ENCODE measurements around the gene PATZ1. TPM values are rescaled to one million over a fixed set of nuclear protein-coding genes. Genes with fewer than 3 reads are reported as not detected.

The PATZ1 gene
- total RNA-seq, 1 experiment from 2014 or later = 23.4 TPM

DNA sequence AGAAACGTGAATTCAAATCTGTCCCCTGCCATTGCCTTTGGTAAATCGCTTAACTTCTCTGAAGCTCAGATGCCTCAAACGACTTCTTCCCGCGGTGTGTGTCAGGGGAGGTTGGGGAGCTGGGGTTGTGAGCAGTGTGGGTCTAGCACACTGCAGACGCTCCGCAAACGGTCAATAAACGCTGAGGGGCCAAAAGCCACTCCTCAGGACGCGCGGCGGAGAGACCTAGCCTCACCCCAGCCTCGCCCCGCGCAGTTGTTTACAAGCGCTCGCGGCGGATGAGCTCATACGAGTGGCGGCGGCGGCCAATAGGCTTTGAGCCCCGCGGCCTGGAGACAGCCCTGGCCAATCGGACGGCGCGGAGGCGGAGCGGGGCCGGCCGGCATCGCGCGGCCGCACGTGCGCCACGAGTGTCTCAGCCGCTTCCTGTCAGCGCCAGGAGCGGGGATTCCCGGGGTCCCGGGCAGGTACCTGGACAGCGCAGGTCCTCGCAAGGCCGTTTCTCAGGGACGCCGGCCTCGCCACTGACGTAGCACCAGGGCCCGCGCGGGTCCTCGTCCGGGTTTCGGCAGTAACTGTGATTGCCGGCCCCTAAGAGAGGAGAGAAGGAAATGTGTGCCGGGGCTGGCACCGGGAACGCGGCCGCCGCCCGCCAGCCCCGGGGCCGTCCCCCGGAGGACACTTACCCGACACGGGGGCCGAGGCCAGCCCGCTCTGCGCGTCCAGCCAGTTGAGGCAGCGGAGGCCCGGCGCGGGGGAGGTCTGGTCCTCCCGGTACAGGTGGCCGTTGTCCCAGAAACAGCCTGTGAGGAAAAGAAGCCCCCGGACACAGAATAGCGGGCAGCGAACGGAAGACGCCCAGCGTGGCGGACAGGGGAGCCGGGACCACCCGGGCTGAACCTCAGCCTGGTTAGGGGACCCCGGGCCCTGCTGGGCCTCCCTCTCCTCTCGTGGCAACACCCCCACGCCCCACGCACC lies 55.4 kb downstream of the PATZ1 start:
- in situ Hi-C loops (cut with HindIII; ENCODE audit: low pct_unique_long_range_greater_than_20kb, low sequenced_read_pairs) = no loop called here
- peak; percentile 80 for DNase-seq (ENCODE audit: low read depth, low spot score)

DNA sequence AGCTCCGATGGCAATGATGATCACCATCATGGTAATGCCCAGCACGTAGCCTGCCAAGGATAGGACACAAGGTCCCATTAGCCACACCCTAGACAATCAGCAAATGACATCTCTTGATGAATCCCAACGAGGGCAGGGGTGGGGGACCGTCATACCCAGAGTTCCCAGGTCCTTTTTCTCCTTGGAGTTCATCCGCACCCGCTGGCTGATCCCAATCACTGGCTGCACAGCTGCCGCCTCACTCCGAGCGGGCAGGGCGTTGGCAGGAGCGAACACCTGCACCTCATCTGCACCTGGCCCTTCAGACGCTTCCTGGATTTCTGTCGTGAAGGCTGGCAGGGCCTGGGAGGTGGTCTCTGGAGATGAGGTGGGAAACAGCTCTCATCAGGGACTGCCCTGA lies 56.8 kb downstream of the PATZ1 start:
- no peak for DNase-seq (ENCODE audit: low read depth, low spot score)
- in situ Hi-C loops (cut with HindIII; ENCODE audit: low pct_unique_long_range_greater_than_20kb, low sequenced_read_pairs) = no loop called here

DNA sequence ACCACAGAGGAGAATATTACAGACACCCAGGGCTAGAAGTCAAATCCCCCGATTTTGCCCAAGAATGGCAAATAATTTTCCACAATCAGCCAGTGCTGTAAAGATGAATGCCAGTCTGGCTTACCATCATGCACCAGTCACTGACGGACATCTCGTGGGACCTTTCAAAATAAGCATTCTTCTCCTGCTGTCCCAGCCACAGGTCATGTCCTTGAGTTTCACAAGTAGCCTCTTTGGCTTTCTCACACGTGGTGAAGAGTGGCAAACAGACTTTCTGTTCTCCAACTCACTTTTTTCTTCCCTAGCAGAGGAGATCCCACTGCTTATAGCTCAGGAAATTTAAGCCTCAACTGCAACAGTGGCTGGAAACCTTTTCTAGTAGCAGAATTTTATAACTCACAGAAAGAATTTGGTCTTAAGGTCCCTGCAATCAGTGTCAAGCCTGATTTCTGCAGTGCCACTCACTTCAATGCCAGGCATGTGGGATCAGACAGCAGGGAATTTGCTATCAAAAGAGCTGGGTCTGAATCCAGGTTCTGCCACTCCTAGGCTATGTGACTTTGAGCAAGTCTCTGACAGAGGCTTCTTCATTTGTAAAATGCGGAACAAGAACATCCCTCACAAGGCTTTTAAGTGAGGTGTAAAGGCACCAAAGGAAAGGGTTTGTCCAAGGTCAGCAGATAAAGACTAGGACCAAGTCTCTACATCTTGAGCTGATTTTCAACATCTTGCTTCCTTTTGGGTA lies 57.5 kb downstream of the PATZ1 start:
- DNase-seq (ENCODE audit: low read depth, low spot score) = no peak
- in situ Hi-C loops (cut with HindIII; ENCODE audit: low pct_unique_long_range_greater_than_20kb, low sequenced_read_pairs) = no loop called here

DNA sequence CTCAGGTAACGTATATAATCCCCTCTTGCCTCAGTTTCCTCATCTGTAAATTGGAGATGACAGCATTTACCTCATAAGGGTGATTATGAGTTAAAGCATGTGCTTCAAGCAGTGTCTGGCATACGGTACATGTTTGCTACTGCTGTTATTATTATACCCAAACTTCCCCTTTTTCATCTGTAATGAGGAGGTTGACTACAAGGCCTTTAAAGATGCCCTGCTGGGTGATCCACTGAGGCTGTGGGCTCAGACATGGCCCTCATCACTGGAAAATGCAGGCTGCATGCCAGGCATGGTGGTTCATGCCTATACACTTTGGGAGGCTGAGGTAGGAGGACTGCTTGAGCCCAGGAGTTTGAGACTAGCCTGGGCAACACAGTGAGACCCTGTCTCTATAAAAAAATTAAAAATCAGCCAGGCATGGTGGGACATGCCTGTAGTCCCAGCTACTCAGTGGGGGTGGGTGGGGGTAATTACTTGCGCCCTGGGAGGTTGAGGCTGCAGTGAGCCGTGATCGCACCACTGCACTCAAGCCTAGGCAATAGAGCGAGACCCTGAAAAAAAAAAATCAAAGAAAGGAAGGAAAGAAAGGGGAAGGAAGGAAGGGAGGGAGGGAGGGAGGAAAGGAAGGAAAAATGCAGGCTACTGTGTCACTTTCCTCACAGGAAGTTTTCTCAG lies 58.2 kb downstream of the PATZ1 start:
- in situ Hi-C loops (cut with HindIII; ENCODE audit: low pct_unique_long_range_greater_than_20kb, low sequenced_read_pairs) = no loop called here
- DNase-seq (ENCODE audit: low read depth, low spot score) = no peak

DNA sequence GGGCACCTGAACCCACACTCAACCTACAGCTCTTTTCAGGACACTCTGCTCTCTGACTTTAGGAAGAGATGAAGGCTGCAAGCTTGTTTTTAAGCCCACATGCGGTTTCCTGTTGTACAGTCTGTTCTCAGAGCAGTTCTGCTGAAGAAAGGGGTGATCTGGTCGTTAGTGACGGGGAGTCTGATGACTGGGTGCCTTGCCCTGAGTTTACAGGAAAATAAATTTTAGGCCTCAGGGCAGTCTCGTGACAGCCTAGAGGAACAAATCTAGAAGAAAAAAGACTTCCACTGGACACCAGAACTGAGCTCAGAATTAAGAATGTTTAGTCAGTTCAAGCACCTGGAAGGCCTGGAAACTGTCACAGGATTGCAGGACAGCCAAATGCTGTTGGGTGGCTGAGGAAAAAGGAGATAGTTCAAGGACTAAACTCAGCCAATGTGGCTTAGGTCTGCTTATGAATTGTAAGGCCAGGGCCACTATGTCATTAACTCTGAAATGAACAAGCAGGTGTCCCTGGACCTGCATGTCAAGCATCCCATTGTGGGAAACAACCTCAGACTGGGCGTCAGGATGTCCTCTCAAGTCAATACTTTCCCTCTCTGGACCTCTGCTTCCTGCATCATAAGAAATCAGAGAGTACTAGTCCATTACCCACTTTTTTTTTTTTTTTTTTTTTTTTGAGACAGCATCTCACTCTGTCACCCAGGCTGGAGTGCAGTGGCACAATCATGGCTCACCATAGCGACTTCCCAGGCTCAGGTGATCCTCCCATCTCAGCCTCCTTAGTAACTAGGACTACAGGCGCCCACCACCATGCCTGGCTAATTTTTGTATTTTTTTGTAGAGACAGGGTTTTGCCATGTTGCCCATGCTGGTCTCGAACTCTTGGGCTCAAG lies 59.5 kb downstream of the PATZ1 start:
- in situ Hi-C loops (cut with HindIII; ENCODE audit: low pct_unique_long_range_greater_than_20kb, low sequenced_read_pairs) = no loop called here

DNA sequence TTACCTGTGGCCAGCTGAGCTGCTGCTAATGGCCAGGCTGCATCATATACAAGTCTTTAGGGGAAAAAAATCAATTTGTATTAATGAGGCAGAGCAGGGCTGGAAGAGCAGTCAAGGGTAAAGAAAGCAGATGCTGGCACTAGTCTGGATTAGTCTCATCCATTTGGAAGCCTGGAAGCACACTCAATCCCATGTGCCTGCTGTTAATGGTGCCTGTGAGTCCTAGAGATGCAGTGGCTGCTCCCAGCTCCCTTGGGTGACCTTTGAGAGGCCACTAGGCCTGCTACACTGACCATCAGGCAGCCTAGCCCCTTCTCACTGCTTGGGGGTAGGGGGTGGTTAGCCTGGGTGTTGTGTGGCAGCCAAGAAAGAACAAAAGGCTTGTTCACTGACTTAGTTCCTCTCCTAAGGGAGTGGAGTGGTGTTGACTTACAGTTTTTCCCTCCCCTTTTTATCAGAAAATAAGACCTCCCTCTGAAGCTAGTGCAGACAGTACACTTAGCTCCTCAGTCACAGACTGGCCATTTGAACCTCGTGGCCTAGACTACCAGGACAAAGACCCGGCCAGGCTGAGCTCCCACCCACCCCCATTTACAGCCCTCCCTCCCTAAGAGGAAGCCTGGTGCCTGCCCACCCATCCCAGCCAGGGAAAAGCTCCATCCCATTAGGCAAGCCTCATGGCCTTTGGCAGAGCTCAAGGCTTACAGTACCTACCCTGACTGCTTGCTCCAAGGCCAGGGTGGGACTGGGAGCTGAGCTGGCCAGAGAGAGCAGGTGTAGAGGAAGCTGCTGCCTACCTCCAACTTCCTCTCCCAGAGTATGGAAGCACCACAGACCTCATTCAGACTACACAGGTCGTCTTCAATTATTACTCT lies 61.6 kb downstream of the PATZ1 start:
- in situ Hi-C loops (cut with HindIII; ENCODE audit: low pct_unique_long_range_greater_than_20kb, low sequenced_read_pairs) = no loop called here
- peak; percentile 41 for DNase-seq (ENCODE audit: low read depth, low spot score)

More for the DNA sequence above, 59.5 kb downstream of the PATZ1 start:
- no peak for DNase-seq (ENCODE audit: low read depth, low spot score)

DNA sequence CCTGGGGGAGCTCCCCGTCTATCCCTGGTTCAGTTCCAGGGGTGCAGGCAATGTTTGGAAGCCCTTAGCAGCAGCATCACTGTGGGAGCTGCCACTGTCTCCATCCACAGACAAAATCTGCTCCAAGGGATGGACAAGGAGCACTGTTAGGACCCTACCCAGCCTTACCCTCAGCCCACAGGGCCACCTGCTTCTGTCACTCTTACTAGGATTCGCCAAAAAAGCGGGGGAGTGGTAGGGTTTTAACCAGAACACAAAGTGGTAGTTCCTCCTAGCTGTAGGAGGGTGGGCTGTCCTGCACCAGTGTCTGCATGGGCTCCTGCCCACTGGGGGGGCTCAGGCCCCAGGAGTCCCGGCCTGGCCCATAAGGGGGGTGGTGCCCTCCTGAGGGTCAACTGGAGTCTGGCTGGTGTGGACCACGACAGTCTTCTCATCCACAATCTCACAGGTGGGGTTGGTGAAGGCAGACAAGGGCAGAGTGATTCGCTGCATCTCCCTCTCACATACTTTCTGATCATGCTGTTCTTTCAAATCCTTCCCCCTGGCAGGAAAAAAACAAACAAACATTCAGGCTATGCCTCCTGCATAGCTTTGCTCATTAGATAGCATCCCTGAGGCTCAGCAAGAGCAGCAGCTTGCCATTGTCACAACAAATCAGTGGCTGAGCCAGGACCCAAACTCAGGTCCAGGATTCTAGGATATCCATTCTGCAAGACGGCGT lies 63.2 kb downstream of the PATZ1 start:
- in situ Hi-C loops (cut with HindIII; ENCODE audit: low pct_unique_long_range_greater_than_20kb, low sequenced_read_pairs) = no loop called here
- no peak for DNase-seq (ENCODE audit: low read depth, low spot score)

DNA sequence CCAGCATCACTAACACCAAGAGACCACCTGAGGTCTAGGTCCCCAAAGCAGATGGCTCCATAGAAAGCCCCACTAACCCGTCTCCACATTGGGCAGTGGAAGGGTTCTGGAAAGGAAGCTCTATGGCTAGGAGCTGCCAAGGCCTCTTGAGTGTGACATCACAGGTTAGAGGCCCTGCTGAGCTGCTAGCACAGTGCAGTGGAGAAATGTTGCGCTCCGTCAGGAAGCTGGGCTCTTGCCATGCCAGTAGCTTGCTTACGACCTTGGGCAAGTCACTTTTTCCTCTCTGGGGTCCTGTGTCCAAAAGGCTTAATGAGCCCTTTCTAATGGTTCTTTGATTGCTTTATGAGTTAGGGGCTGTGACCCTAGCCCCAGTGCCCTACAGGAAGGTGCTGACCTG lies 64.4 kb downstream of the PATZ1 start:
- in situ Hi-C loops (cut with HindIII; ENCODE audit: low pct_unique_long_range_greater_than_20kb, low sequenced_read_pairs) = no loop called here
- no peak for DNase-seq (ENCODE audit: low read depth, low spot score)

DNA sequence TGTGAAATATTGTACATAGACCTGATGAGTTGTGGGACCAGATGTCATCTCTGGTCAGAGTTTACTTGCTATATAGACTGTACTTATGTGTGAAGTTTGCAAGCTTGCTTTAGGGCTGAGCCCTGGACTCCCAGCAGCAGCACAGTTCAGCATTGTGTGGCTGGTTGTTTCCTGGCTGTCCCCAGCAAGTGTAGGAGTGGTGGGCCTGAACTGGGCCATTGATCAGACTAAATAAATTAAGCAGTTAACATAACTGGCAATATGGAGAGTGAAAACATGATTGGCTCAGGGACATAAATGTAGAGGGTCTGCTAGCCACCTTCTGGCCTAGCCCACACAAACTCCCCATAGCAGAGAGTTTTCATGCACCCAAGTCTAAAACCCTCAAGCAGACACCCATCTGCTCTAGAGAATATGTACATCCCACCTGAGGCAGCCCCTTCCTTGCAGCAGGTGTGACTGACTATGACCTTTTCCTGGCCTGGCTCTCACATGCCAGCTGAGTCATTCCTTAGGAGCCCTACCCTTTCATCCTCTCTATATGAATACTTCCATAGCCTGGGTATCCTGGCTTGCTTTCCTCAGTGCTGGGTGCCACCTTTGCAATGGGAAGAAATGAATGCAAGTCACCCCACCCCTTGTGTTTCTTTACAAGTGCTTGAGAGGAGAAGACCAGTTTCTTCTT lies 66.2 kb downstream of the PATZ1 start:
- DNase-seq (ENCODE audit: low read depth, low spot score) = no peak
- in situ Hi-C loops (cut with HindIII; ENCODE audit: low pct_unique_long_range_greater_than_20kb, low sequenced_read_pairs) = no loop called here

DNA sequence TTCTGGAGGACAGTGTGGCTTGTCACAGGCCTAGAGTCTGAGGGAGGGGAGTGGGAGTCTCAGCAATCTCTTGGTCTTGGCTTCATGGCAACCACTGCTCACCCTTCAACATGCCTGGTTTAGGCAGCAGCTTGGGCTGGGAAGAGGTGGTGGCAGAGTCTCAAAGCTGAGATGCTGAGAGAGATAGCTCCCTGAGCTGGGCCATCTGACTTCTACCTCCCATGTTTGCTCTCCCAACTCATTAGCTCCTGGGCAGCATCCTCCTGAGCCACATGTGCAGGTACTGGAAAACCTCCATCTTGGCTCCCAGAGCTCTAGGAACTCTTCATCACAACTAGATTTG lies 66.8 kb downstream of the PATZ1 start:
- in situ Hi-C loops (cut with HindIII; ENCODE audit: low pct_unique_long_range_greater_than_20kb, low sequenced_read_pairs) = no loop called here

DNA sequence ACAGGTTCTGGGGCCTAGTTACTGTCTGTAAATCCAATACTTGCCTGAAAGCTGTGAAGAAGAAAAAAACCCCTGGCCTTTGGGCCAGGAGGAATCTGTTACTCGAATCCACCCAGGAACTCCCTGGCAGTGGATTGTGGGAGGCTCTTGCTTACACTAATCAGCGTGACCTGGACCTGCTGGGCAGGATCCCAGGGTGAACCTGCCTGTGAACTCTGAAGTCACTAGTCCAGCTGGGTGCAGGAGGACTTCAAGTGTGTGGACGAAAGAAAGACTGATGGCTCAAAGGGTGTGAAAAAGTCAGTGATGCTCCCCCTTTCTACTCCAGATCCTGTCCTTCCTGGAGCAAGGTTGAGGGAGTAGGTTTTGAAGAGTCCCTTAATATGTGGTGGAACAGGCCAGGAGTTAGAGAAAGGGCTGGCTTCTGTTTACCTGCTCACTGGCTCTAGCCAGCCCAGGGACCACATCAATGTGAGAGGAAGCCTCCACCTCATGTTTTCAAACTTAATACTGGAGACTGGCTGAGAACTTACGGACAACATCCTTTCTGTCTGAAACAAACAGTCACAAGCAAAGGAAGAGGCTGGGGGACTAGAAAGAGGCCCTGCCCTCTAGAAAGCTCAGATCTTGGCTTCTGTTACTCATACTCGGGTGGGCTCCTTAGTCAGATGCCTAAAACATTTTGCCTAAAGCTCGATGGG lies 67.4 kb downstream of the PATZ1 start:
- in situ Hi-C loops (cut with HindIII; ENCODE audit: low pct_unique_long_range_greater_than_20kb, low sequenced_read_pairs) = no loop called here
- no peak for DNase-seq (ENCODE audit: low read depth, low spot score)

More for the DNA sequence above, 66.8 kb downstream of the PATZ1 start:
- no peak for DNase-seq (ENCODE audit: low read depth, low spot score)

DNA sequence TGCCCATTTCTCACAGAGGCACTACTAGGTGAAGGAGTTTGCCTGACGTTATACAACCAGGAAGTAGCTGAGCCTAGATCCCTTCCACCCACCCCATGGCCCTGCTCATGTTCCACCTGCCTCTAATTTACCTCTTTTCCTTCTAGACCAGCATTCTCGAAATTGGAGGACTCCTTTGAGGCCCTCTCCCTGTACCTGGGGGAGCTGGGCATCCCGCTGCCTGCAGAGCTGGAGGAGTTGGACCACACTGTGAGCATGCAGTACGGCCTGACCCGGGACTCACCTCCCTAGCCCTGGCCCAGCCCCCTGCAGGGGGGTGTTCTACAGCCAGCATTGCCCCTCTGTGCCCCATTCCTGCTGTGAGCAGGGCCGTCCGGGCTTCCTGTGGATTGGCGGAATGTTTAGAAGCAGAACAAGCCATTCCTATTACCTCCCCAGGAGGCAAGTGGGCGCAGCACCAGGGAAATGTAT lies 68.0 kb downstream of the PATZ1 start:
- no peak for DNase-seq (ENCODE audit: low read depth, low spot score)
- in situ Hi-C loops (cut with HindIII; ENCODE audit: low pct_unique_long_range_greater_than_20kb, low sequenced_read_pairs) = no loop called here

DNA sequence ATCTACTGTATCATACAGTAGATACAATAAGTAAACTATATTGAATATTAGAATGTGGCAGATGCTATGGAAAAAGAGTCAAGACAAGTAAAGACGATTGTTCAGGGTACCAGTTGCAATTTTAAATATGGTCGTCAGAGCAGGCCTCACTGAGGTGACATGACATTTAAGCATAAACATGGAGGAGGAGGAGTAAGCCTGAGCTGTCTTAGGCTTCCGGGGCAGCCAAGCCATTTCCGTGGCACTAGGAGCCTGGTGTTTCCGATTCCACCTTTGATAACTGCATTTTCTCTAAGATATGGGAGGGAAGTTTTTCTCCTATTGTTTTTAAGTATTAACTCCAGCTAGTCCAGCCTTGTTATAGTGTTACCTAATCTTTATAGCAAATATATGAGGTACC lies 68.4 kb downstream of the PATZ1 start:
- in situ Hi-C loops (cut with HindIII; ENCODE audit: low pct_unique_long_range_greater_than_20kb, low sequenced_read_pairs) = no loop called here
- DNase-seq (ENCODE audit: low read depth, low spot score) = no peak

DNA sequence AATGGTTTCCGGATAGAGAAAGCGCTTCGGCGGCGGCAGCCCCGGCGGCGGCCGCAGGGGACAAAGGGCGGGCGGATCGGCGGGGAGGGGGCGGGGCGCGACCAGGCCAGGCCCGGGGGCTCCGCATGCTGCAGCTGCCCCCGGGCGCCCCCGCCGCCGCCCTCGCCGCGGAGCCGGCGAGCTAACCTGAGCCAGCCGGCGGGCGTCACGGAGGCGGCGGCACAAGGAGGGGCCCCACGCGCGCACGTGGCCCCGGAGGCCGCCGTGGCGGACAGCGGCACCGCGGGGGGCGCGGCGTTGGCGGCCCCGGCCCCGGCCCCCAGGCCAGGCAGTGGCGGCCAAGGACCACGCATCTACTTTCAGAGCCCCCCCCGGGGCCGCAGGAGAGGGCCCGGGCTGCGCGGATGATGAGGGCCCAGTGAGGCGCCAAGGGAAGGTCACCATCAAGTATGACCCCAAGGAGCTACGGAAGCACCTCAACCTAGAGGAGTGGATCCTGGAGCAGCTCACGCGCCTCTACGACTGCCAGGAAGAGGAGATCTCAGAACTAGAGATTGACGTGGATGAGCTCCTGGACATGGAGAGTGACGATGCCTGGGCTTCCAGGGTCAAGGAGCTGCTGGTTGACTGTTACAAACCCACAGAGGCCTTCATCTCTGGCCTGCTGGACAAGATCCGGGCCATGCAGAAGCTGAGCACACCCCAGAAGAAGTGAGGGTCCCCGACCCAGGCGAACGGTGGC lies 69.5 kb downstream of the PATZ1 start:
- no peak for DNase-seq (ENCODE audit: low read depth, low spot score)
- in situ Hi-C loops (cut with HindIII; ENCODE audit: low pct_unique_long_range_greater_than_20kb, low sequenced_read_pairs) = no loop called here

Measured in SK-MEL-5 (cell line).